Ascending aorta (tissue), 2 donors: ENCODE results near the gene YEATS2. TPM values are rescaled to one million over a fixed set of nuclear protein-coding genes. Genes with fewer than 3 reads are reported as not detected.

Source experiments
- DNase-seq, 2 donors: peaks; one replicate each; pipeline ENCODE4 v3.0.0-alpha.2; 2019; ENCODE audit warnings: low spot score in 2 of 2
- H3K27ac ChIP-seq, 2 donors: fragments of 200-600 bp; sonication (generic); one replicate each; pipeline ENCODE4 v1.5.1; 2016 to 2017; ENCODE audit warnings: mild to moderate bottlenecking in 1 of 2
- H3K27me3 ChIP-seq: fragments of 200-600 bp; sonication (generic); one replicate; pipeline ENCODE4 v1.5.1; 2017
- H3K36me3 ChIP-seq, 2 donors: fragments of 200-600 bp; sonication (generic); one replicate each; pipeline ENCODE4 v1.5.1; 2016
- H3K4me1 ChIP-seq, 2 donors: fragments of 200-600 bp; sonication (generic); one replicate each; pipeline ENCODE4 v1.5.1; 2016 to 2017; ENCODE audit warnings: mild to moderate bottlenecking in 1 of 2
- H3K4me3 ChIP-seq, 2 donors: fragments of 200-600 bp; sonication (generic); one replicate each; pipeline ENCODE4 v1.5.1; 2016 to 2017; ENCODE audit warnings: mild to moderate bottlenecking in 1 of 2
- H3K9me3 ChIP-seq, 2 donors: fragments of 200-600 bp; sonication (generic); one replicate each; pipeline ENCODE4 v1.5.1; 2016
- CTCF ChIP-seq, 3 experiments: fragments of 200-600 bp in 2 of 3; fragments of 450-650 bp in 1 of 3; sonication (generic) in 2 of 3; IDR thresholded peaks; one replicate each; pipeline ENCODE4 v1.5.1; 2016 to 2019; ENCODE audit warnings: antibody characterized with exemption in 3 of 3, mild to moderate bottlenecking in 1 of 3, moderate library complexity in 1 of 3
- intact Hi-C: fragments of 100-400 bp; cut with DNase I; formaldehyde crosslinking; loops from one replicate; pipeline ENCODE4 v1.15.1; 2023
- total RNA-seq: library from RNA; depleted of rRNA; stranded (reverse); fragments of >200 nt; gene quantifications from one replicate; pipeline ENCODE4 v1.1.0, GENCODE V29; 2016

YEATS2 gene
- total RNA-seq, 1 donor from 2014 or later = 29.2 TPM

- no peak for DNase-seq
- H3K27me3 ChIP-seq = no peaks in the 10 kb centered on the region
These were observed 122.2 kb downstream of the YEATS2 start for GRCh38 chr3:183819831-183820230.

GRCh38 chr3:183822631-183823030 lies 125.0 kb downstream of the YEATS2 start:
- H3K4me3 ChIP-seq = no peak overlapping the region
- H3K9me3 ChIP-seq = no peaks in the 10 kb centered on the region
- no peak for TF ChIP-seq CTCF (IDR thresholded peaks at IDR 0.05)
- peaks cover 6 to 8% of the 10 kb centered on the region in 2 donors for H3K4me1 ChIP-seq
- no peak overlapping the region for H3K27ac ChIP-seq
- intact Hi-C loops = no loop called here
- no peak for DNase-seq
- no peaks in the 10 kb centered on the region for H3K27me3 ChIP-seq
- H3K36me3 ChIP-seq = peaks cover 0 to under 1% of the 10 kb centered on the region in 2 donors

More at GRCh38 chr3:183819831-183820230, 122.2 kb downstream of the YEATS2 start:
- H3K27ac ChIP-seq = no peak overlapping the region
- H3K4me1 ChIP-seq = peaks cover 4% of the 10 kb centered on the region in 2 donors
- H3K36me3 ChIP-seq = peaks cover 3 to 5% of the 10 kb centered on the region in 2 donors
- intact Hi-C loops = no loop called here
- no peak for TF ChIP-seq CTCF (IDR thresholded peaks at IDR 0.05)
- no peak overlapping the region for H3K4me3 ChIP-seq
- no peaks in the 10 kb centered on the region for H3K9me3 ChIP-seq

GRCh38 chr3:183823963-183824362 lies 126.4 kb downstream of the YEATS2 start:
- no peaks in the 10 kb centered on the region for H3K27me3 ChIP-seq
- no peak overlapping the region for H3K4me3 ChIP-seq
- no peaks in the 10 kb centered on the region for H3K9me3 ChIP-seq
- peaks cover 1 to 4% of the 10 kb centered on the region in 2 donors for H3K36me3 ChIP-seq
- intact Hi-C loops = no loop called here
- H3K27ac ChIP-seq = no peak overlapping the region
- no peak for DNase-seq
- H3K4me1 ChIP-seq = peaks cover 6 to 8% of the 10 kb centered on the region in 2 donors
- TF ChIP-seq CTCF (IDR thresholded peaks at IDR 0.05) = no peak

GRCh38 chr3:183824761-183825455 lies 127.3 kb downstream of the YEATS2 start:
- H3K36me3 ChIP-seq = peaks cover 4 to 7% of the 10 kb centered on the region in 2 donors
- peaks cover 6 to 8% of the 10 kb centered on the region in 2 donors for H3K4me1 ChIP-seq
- peak overlapping the region; percentile 75 to 90 for H3K4me3 ChIP-seq
- intact Hi-C loops = no loop called here
- peak overlapping the region in 1 of 2 donors; percentile 41 for H3K27ac ChIP-seq
- no peak for DNase-seq
- H3K27me3 ChIP-seq = no peaks in the 10 kb centered on the region
- H3K9me3 ChIP-seq = no peaks in the 10 kb centered on the region
- TF ChIP-seq CTCF (IDR thresholded peaks at IDR 0.05) = no peak

GRCh38 chr3:183825456-183826161 lies 128.0 kb downstream of the YEATS2 start, which contains the start of gene MAP6D1:
TSS of gene MAP6D1 (minus strand) at chr3:183825577. CDS start at chr3:183825547, 30 bp downstream.
- H3K4me1 ChIP-seq = peaks cover 6 to 8% of the 10 kb centered on the region in 2 donors
- H3K27ac ChIP-seq = peak within 1 kb of the TSS in 1 of 2 donors; percentile 41
- DNase-seq = no peak
- peak within 1 kb of the TSS; percentile 75 to 90 for H3K4me3 ChIP-seq
- no peaks in the 10 kb centered on the region for H3K27me3 ChIP-seq
- intact Hi-C loops = no loop called here
- H3K9me3 ChIP-seq = no peaks in the 10 kb centered on the region
- peaks cover 4 to 14% of the 10 kb centered on the region in 2 donors for H3K36me3 ChIP-seq
- TF ChIP-seq CTCF (IDR thresholded peaks at IDR 0.05) = peak; percentile 13 to 34 (median 21)
